Superior temporal gyrus (tissue), 1 donor: ENCODE data around the gene EFCAB6.

ENCODE experiments used
- DNase-seq: peaks from one replicate; pipeline ENCODE4 v3.0.0-alpha.2; 2016; ENCODE audit errors: extremely low spot score

EFCAB6 gene

GRCh38 chr22:43532301-43533155 lies 279.6 kb downstream of the EFCAB6 start:
- DNase-seq, result no peak

GRCh38 chr22:43531651-43532050 lies 280.5 kb downstream of the EFCAB6 start:
- no peak for DNase-seq

GRCh38 chr22:43530349-43531201 lies 281.5 kb downstream of the EFCAB6 start:
- DNase-seq, result no peak

GRCh38 chr22:43529934-43530333 lies 282.2 kb downstream of the EFCAB6 start:
- no peak for DNase-seq

- DNase-seq, result no peak
These were observed 282.6 kb downstream of the EFCAB6 start for GRCh38 chr22:43529461-43529860.

- no peak for DNase-seq
These were observed 283.3 kb downstream of the EFCAB6 start for GRCh38 chr22:43528601-43529360.

- DNase-seq, result no peak
These were observed 285.2 kb downstream of the EFCAB6 start for GRCh38 chr22:43526946-43527345.

- no peak for DNase-seq
These were observed 285.9 kb downstream of the EFCAB6 start for GRCh38 chr22:43526117-43526655.

GRCh38 chr22:43521716-43522115 lies 290.4 kb downstream of the EFCAB6 start:
- DNase-seq, result no peak

GRCh38 chr22:43520632-43521039 lies 291.5 kb downstream of the EFCAB6 start:
- no peak for DNase-seq

GRCh38 chr22:43516996-43517635 lies 295.0 kb downstream of the EFCAB6 start:
- DNase-seq, result no peak

GRCh38 chr22:43516386-43516785 lies 295.7 kb downstream of the EFCAB6 start:
- no peak for DNase-seq

GRCh38 chr22:43515902-43516301 lies 296.2 kb downstream of the EFCAB6 start:
- no peak for DNase-seq

- DNase-seq, result no peak
These were observed 296.7 kb downstream of the EFCAB6 start for GRCh38 chr22:43515411-43515810.

- no peak for DNase-seq
These were observed 297.5 kb downstream of the EFCAB6 start for GRCh38 chr22:43514476-43515157.

GRCh38 chr22:43512279-43512678 lies 299.8 kb downstream of the EFCAB6 start:
- no peak for DNase-seq

GRCh38 chr22:43511276-43511910 lies 300.7 kb downstream of the EFCAB6 start:
- no peak for DNase-seq

- no peak for DNase-seq
These were observed 301.6 kb downstream of the EFCAB6 start for GRCh38 chr22:43510281-43511070.

- no peak for DNase-seq
These were observed 302.8 kb downstream of the EFCAB6 start for GRCh38 chr22:43509337-43509736.
